Natural killer cell treated with Interleukin-12 subunit alpha and Interleukin-12 subunit beta and Interleukin-15 and Interleukin-18, amount 100 ng/mL, for 72 hours (primary cell): ENCODE results near the gene ORM2. TPM values are rescaled to one million over a fixed set of nuclear protein-coding genes. Genes with fewer than 3 reads are reported as not detected.

ENCODE experiments used
- ATAC-seq, 2 donors: fragments of 150-1000 bp; cut with Tn5 transposase in 1 of 2; sonication (Bioruptor Pico), chemical (Tn5 transposase) in 1 of 2; 2 replicates each; pipeline ENCODE4 v1.10.0; 2021
- DNase-seq: peaks from one replicate; pipeline ENCODE4 v3.0.0; 2022; ENCODE audit warnings: low spot score
- H3K27ac Mint-ChIP-seq, 2 donors: 1 replicate in 1 of 2; 2 replicates in 1 of 2; pipeline ENCODE4 v1.8.0; 2022; ENCODE audit warnings: mixed read lengths in 2 of 2, mild to moderate bottlenecking in 1 of 2, moderate library complexity in 1 of 2
- H3K27me3 Mint-ChIP-seq, 2 donors: 1 replicate in 1 of 2; 2 replicates in 1 of 2; pipeline ENCODE4 v1.8.0; 2022; ENCODE audit warnings: mixed read lengths in 2 of 2
- H3K36me3 Mint-ChIP-seq: one replicate; pipeline ENCODE4 v1.8.0; 2022; ENCODE audit warnings: mixed read lengths
- H3K4me1 Mint-ChIP-seq, 2 donors: 1 replicate in 1 of 2; 2 replicates in 1 of 2; pipeline ENCODE4 v1.8.0; 2022; ENCODE audit warnings: low read depth in 2 of 2, mixed read lengths in 2 of 2, mild to moderate bottlenecking in 1 of 2
- H3K4me3 Mint-ChIP-seq: one replicate; pipeline ENCODE4 v1.8.0; 2022; ENCODE audit warnings: mixed read lengths
- H3K9me3 Mint-ChIP-seq: 2 replicates; pipeline ENCODE4 v1.8.0; 2022; ENCODE audit warnings: mixed read lengths
- total RNA-seq, 2 donors: library from RNA; stranded (reverse); gene quantifications; one replicate each; pipeline ENCODE4 v1.2.3, GENCODE V29; 2022

ORM2 gene
- total RNA-seq, 2 donors from 2014 or later: not detected

DNA sequence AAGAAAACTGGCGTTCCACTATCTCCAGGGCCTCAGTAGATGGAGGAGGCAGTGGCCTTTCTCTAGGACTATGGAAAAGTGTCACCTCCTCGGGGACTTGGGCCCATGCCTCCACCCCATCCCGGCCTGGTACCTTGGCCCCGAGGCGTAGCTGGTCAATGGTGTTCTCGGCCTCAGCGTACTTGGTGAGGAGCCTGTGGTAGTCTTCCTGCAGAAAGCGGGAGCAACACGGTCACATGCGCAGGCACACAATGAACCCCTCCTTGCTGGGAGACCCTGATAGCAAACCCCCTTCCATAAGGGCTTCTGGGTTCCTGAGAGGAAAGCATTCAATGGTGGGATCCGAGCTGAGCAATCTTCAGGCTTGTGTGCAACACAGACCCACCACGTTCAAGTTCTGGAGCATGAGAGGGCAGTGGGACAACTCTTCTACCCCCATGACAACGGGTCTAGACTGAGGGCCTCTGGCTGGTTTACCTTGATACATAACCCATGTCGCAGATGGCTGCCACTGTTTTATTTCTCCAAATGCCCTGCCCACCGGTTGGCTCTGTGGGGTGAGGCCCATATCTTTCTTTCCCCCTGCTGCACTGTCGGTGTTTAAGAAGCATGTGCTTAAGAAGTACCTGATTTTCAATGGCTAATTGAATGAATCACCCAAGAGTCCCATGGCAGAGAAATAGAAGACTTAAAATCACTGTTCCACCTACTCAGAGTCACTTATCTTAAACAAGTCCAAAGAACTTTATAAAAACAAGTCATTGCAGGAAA is 44.5 kb downstream of the ORM2 start:
- DNase-seq: no peak
- Mint-ChIP-seq H3K36me3 (peaks cover 40% of the 10 kb centered on the region), H3K9me3 (no peaks in the 10 kb centered on the region), H3K4me3 (peak overlapping the region; percentile 83), H3K27me3 (no peaks in the 10 kb centered on the region), H3K27ac (peak overlapping the region; percentile 77 to 82), H3K4me1 (peaks cover 73 to 81% of the 10 kb centered on the region in 2 donors)
- ATAC-seq: no peak

GRCh38 chr9:114374936-114375335 is 45.3 kb downstream of the ORM2 start:
- peak overlapping the region; percentile 83 for H3K4me3 Mint-ChIP-seq
- H3K4me1 Mint-ChIP-seq: peaks cover 67 to 81% of the 10 kb centered on the region in 2 donors
- ATAC-seq (no peak), DNase-seq (peak; percentile 60)
- H3K27me3 Mint-ChIP-seq: no peaks in the 10 kb centered on the region
- H3K36me3 Mint-ChIP-seq: peaks cover 34% of the 10 kb centered on the region
- no peaks in the 10 kb centered on the region for H3K9me3 Mint-ChIP-seq
- H3K27ac Mint-ChIP-seq: peak overlapping the region; percentile 77 to 82

- H3K27ac Mint-ChIP-seq: peak overlapping the region; percentile 77 to 82
- peaks cover 37% of the 10 kb centered on the region for H3K36me3 Mint-ChIP-seq
- DNase-seq (peak; percentile 49), ATAC-seq (no peak)
- no peaks in the 10 kb centered on the region for H3K27me3 Mint-ChIP-seq
- H3K4me1 Mint-ChIP-seq: peaks cover 71 to 84% of the 10 kb centered on the region in 2 donors
- H3K4me3 Mint-ChIP-seq: peak overlapping the region; percentile 83
- no peaks in the 10 kb centered on the region for H3K9me3 Mint-ChIP-seq
Measured at GRCh38 chr9:114375386-114376175, 45.9 kb downstream of the ORM2 start.

GRCh38 chr9:114376586-114377445 is 47.1 kb downstream of the ORM2 start:
- H3K4me1 Mint-ChIP-seq: peaks cover 67 to 81% of the 10 kb centered on the region in 2 donors
- no peaks in the 10 kb centered on the region for H3K27me3 Mint-ChIP-seq
- H3K9me3 Mint-ChIP-seq: no peaks in the 10 kb centered on the region
- H3K27ac Mint-ChIP-seq: peak overlapping the region; percentile 82 to 97
- DNase-seq (peak; percentile 55), ATAC-seq (no peak)
- H3K36me3 Mint-ChIP-seq: peaks cover 37% of the 10 kb centered on the region
- H3K4me3 Mint-ChIP-seq: peak overlapping the region; percentile 78

- peak; percentile 49 for DNase-seq
- Mint-ChIP-seq H3K4me1 (peaks cover 71 to 81% of the 10 kb centered on the region in 2 donors), H3K4me3 (peak overlapping the region; percentile 78)
Measured at GRCh38 chr9:114378016-114378415, 48.3 kb downstream of the ORM2 start.

GRCh38 chr9:114378883-114379282 is 49.2 kb downstream of the ORM2 start:
- peaks cover 48% of the 10 kb centered on the region for H3K36me3 Mint-ChIP-seq
- H3K4me3 Mint-ChIP-seq: peak overlapping the region; percentile 78
- peak; percentile 25 for DNase-seq
- no peak for ATAC-seq
- H3K9me3 Mint-ChIP-seq: no peaks in the 10 kb centered on the region
- H3K27ac Mint-ChIP-seq: peak overlapping the region; percentile 82 to 97
- H3K4me1 Mint-ChIP-seq: peaks cover 73 to 83% of the 10 kb centered on the region in 2 donors
- H3K27me3 Mint-ChIP-seq: no peaks in the 10 kb centered on the region

More at GRCh38 chr9:114378016-114378415, 48.3 kb downstream of the ORM2 start:
- no peak for ATAC-seq
- H3K27me3 Mint-ChIP-seq: no peaks in the 10 kb centered on the region
- no peaks in the 10 kb centered on the region for H3K9me3 Mint-ChIP-seq
- H3K36me3 Mint-ChIP-seq: peaks cover 43% of the 10 kb centered on the region
- H3K27ac Mint-ChIP-seq: peak overlapping the region; percentile 82 to 97

Other genes starting within 250 kb of the ORM2 start
- gene KIF12, start 230.6 kb upstream of the ORM2 start, total RNA-seq: not detected
- 1 to 10 TPM; 1.5 to 1.6 TPM for gene COL27A1, start 174.3 kb upstream of the ORM2 start, total RNA-seq
- gene ORM1, start 6.8 kb upstream of the ORM2 start, total RNA-seq: not detected
- gene AKNA, start 58.1 kb downstream of the ORM2 start, total RNA-seq: 100 to 1,000 TPM; 332 to 469 TPM
- gene WHRN, start 175.6 kb downstream of the ORM2 start, total RNA-seq: 1 to 10 TPM; 1.1 to 2.4 TPM